Ishikawa (cell line): ENCODE results near the gene NCKAP1.

Experiments used
- CEBPB ChIP-seq: IDR thresholded peaks from 2 replicates; pipeline ENCODE4 v1.6.1; 2012
- CREB1 ChIP-seq: IDR thresholded peaks from 2 replicates; pipeline ENCODE4 v1.6.1; 2012; ENCODE audit warnings: low read depth
- EGR1 ChIP-seq: IDR thresholded peaks from 2 replicates; pipeline ENCODE4 v1.6.1; 2012
- EP300 ChIP-seq: IDR thresholded peaks from 2 replicates; pipeline ENCODE4 v1.6.1; 2012; ENCODE audit warnings: borderline replicate concordance
- FOXM1 ChIP-seq: IDR thresholded peaks from 2 replicates; pipeline ENCODE4 v1.6.1; 2012; ENCODE audit warnings: low read depth, borderline replicate concordance
- NFIC ChIP-seq: IDR thresholded peaks from 2 replicates; pipeline ENCODE4 v1.6.1; 2012
- RAD21 ChIP-seq: IDR thresholded peaks from 2 replicates; pipeline ENCODE4 v1.6.1; 2012; ENCODE audit warnings: low read depth
- TAF1 ChIP-seq: IDR thresholded peaks from 2 replicates; pipeline ENCODE4 v1.6.1; 2012; ENCODE audit warnings: low read depth, mild to moderate bottlenecking
- TCF12 ChIP-seq: IDR thresholded peaks from 2 replicates; pipeline ENCODE4 v1.6.1; 2012; ENCODE audit warnings: low read depth
- TEAD4 ChIP-seq: IDR thresholded peaks from 2 replicates; pipeline ENCODE4 v1.6.1; 2012
- YY1 ChIP-seq: IDR thresholded peaks from 2 replicates; pipeline ENCODE4 v1.6.1; 2012; ENCODE audit warnings: low read depth
- ZBTB7A ChIP-seq: IDR thresholded peaks from 2 replicates; pipeline ENCODE4 v1.6.1; 2012; ENCODE audit warnings: low read depth
- TF ChIP-seq, protein P1 (sequence below): IDR thresholded peaks from 2 replicates; pipeline ENCODE4 v1.6.1; 2012; ENCODE audit warnings: low read depth, mild to moderate bottlenecking
- TF ChIP-seq, protein P2 (sequence below): IDR thresholded peaks from 2 replicates; pipeline ENCODE4 v1.6.1; 2012
- TF ChIP-seq, protein P3 (sequence below): IDR thresholded peaks from 2 replicates; pipeline ENCODE4 v1.6.1; 2012

Gene NCKAP1

DNA sequence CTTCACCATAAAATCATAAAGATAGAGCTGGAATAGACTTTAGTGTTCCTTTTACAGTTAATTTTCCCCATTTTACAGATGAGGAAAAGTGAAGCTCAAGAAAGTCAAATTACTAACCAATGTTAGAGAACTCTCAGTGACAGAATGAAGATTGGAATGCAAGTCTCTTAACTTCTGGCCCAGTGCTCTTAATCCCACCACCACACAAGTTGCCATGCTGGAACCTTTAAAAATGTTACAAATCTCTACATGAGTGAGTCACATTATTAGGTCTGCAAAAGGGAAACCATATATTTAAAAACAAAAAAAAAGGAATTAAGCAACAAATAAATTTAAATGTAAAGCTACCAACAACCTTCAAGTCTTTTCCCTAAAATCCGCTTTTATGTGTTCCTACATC lies 3.5 kb downstream of the NCKAP1 start:
- TF ChIP-seq TCF12, result no peak
- TF ChIP-seq TEAD4, result no peak
- TF ChIP-seq, protein P1, sequence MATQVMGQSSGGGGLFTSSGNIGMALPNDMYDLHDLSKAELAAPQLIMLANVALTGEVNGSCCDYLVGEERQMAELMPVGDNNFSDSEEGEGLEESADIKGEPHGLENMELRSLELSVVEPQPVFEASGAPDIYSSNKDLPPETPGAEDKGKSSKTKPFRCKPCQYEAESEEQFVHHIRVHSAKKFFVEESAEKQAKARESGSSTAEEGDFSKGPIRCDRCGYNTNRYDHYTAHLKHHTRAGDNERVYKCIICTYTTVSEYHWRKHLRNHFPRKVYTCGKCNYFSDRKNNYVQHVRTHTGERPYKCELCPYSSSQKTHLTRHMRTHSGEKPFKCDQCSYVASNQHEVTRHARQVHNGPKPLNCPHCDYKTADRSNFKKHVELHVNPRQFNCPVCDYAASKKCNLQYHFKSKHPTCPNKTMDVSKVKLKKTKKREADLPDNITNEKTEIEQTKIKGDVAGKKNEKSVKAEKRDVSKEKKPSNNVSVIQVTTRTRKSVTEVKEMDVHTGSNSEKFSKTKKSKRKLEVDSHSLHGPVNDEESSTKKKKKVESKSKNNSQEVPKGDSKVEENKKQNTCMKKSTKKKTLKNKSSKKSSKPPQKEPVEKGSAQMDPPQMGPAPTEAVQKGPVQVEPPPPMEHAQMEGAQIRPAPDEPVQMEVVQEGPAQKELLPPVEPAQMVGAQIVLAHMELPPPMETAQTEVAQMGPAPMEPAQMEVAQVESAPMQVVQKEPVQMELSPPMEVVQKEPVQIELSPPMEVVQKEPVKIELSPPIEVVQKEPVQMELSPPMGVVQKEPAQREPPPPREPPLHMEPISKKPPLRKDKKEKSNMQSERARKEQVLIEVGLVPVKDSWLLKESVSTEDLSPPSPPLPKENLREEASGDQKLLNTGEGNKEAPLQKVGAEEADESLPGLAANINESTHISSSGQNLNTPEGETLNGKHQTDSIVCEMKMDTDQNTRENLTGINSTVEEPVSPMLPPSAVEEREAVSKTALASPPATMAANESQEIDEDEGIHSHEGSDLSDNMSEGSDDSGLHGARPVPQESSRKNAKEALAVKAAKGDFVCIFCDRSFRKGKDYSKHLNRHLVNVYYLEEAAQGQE, result no peak
- TF ChIP-seq CEBPB, result no peak
- no peak for TF ChIP-seq TAF1
- no peak for TF ChIP-seq YY1
- TF ChIP-seq FOXM1, result no peak
- no peak for TF ChIP-seq CREB1
- no peak for TF ChIP-seq RAD21
- TF ChIP-seq, protein P2, sequence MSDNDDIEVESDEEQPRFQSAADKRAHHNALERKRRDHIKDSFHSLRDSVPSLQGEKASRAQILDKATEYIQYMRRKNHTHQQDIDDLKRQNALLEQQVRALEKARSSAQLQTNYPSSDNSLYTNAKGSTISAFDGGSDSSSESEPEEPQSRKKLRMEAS, result no peak
- TF ChIP-seq, protein P3, sequence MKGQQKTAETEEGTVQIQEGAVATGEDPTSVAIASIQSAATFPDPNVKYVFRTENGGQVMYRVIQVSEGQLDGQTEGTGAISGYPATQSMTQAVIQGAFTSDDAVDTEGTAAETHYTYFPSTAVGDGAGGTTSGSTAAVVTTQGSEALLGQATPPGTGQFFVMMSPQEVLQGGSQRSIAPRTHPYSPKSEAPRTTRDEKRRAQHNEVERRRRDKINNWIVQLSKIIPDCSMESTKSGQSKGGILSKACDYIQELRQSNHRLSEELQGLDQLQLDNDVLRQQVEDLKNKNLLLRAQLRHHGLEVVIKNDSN, result no peak
- no peak for TF ChIP-seq EP300
- no peak for TF ChIP-seq ZBTB7A
- TF ChIP-seq EGR1, result no peak

DNA sequence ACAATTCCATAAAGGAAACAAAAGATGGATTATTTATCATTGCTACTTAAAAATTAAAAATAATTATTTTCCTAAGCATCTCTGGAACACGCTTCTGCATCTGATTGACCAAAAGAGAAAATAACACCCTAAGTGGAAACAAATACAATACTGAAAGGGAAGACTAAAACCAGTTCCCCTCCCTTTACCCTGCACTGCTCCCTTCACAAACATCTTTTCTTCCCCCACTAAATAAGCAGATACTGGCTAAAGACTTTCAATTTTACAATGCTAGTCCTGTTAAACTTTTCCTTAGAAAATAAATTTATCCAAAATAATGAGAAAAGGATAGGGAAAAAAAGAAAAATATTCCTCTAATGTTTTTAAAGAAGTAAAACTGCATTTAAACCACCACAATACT lies 4.3 kb downstream of the NCKAP1 start:
- TF ChIP-seq, protein P2, result no peak
- TF ChIP-seq EP300 (no peak), EGR1 (no peak), CEBPB (no peak), CREB1 (no peak), TAF1 (no peak), YY1 (no peak), NFIC (no peak), TEAD4 (no peak), RAD21 (no peak), FOXM1 (no peak), TCF12 (no peak), ZBTB7A (no peak)
- TF ChIP-seq, protein P1, result no peak
- TF ChIP-seq, protein P3, result no peak

DNA sequence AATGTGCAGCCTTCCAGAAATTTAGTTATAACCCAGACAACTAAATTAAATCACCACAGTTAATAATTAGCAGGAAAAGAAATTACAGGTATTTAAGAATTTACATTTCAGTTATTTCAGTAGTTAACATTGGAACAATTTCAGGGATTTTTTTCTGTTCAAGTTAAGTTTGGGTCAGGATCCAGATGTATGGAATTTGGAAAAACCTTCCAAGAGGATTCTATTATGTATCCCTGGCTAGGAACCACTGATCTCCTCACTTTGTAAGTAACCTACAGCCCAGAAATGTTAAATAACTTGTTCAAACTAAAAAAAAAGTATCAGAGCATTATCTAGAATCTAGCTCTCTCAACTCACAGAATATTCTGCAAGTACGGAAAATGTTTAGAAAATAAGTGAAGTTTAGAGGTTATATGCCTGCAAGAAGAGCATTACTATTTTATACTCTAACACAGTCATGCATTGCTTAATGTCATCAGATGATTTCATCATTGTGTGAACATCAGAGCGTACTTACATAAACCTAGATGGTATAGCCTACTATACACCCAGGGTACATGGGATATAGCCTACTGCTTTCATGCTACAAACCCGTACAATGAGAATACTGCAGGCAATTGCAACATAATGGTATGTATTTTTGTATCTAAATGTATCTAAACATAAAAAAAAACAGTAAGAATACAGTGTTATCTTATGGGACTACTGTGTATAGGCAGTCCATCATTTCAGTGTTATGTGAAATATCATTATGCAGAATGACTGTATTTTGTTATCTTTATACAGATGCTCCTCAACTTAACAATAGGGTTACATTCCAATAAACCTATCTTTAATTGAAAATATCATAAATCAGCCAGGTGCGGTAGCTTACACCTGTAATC lies 6.1 kb downstream of the NCKAP1 start:
- TF ChIP-seq EGR1 (no peak), CEBPB (peak; percentile 90)

DNA sequence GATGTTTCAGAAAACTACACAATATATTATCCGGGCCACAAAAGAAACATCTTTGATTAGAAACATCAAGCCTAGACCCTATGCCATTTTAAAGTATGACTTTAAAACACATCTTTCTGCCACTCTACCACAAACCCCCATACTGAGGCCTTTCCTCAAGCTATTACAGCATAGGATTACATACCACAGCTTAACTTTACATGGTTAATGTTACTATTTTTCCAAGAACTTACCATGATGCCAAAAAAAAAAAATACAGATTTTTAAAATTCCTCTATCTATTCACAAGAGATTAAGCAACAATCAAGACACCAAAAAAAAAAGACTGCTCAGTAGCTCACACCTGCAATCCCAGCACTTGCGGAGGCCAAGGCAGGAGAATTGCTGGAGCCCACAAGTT lies 9.0 kb downstream of the NCKAP1 start:
- no peak for TF ChIP-seq TCF12
- TF ChIP-seq YY1, result no peak
- TF ChIP-seq, protein P3, result no peak
- TF ChIP-seq ZBTB7A, result no peak
- TF ChIP-seq CREB1, result no peak
- TF ChIP-seq, protein P1, result no peak
- TF ChIP-seq, protein P2, result no peak
- TF ChIP-seq TAF1, result no peak
- no peak for TF ChIP-seq TEAD4
- TF ChIP-seq RAD21, result no peak
- no peak for TF ChIP-seq FOXM1
- no peak for TF ChIP-seq CEBPB
- no peak for TF ChIP-seq EP300
- no peak for TF ChIP-seq NFIC
- no peak for TF ChIP-seq EGR1
